Dendritic cell treated with granulocyte-macrophage colony-stimulating factor and Interleukin-4, amounts not matched to agents 40 ng/mL and 50 ng/mL, for 4 days (primary cell): ENCODE measurements around the gene BPIFB6.

ENCODE experiments used
- H3K27ac Mint-ChIP-seq: one replicate; pipeline ENCODE4 v1.8.0; 2022; ENCODE audit warnings: mild to moderate bottlenecking, mixed read lengths
- H3K27me3 Mint-ChIP-seq: one replicate; pipeline ENCODE4 v1.8.0; 2022; ENCODE audit warnings: mild to moderate bottlenecking, mixed read lengths
- H3K36me3 Mint-ChIP-seq: one replicate; pipeline ENCODE4 v1.8.0; 2022; ENCODE audit warnings: low read depth, mixed read lengths
- H3K4me1 Mint-ChIP-seq: one replicate; pipeline ENCODE4 v1.8.0; 2022; ENCODE audit warnings: low read depth, mixed read lengths
- H3K4me3 Mint-ChIP-seq: one replicate; pipeline ENCODE4 v1.8.0; 2022; ENCODE audit warnings: mild to moderate bottlenecking, moderate library complexity, mixed read lengths
- H3K9me3 Mint-ChIP-seq: one replicate; pipeline ENCODE4 v1.8.0; 2022; ENCODE audit warnings: mixed read lengths
- intact Hi-C: fragments of 100-400 bp; cut with micrococcal nuclease; formaldehyde crosslinking; loops from one replicate; pipeline ENCODE4 v1.15.0; 2022

BPIFB6 gene

DNA sequence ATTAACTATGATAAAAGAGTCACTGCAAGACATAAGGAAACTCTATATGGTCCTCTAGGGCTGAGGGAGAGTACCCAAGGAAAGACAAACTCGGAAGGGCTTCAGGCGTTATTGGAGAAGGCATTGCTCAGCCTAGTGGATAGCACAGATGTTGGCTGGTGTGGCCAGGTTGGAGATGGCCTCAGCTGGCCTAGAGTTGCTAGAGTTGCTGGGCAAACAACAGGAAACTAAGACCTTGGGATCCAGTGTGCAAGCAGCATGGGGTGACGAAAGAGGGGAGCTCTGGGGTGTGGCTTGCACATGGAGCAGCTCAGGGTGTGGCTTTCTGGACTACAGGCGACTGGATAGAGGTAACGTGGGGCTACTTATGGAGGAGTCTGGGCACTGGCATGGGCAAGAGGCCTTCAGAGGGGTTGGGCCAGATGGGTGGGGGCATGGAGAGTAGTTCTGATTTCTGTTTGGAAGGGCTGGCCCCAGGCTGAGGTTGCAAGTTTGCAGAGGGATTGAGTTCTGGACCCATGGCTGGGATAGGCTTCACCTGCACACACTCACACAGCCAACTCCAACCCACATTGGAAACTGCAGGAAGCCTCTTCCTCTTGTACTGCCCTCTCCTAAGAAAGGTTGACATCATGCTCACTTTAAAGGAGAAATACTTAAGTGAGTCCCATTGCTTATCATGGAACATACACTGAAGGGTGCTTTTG is 5.2 kb upstream of the BPIFB6 start:
- intact Hi-C loops = no loop called here
- Mint-ChIP-seq H3K27me3 (peaks cover 2% of the 10 kb centered on the region), H3K4me1 (no peaks in the 10 kb centered on the region), H3K9me3 (no peaks in the 10 kb centered on the region), H3K4me3 (no peak overlapping the region), H3K27ac (no peak overlapping the region), H3K36me3 (no peaks in the 10 kb centered on the region)

DNA sequence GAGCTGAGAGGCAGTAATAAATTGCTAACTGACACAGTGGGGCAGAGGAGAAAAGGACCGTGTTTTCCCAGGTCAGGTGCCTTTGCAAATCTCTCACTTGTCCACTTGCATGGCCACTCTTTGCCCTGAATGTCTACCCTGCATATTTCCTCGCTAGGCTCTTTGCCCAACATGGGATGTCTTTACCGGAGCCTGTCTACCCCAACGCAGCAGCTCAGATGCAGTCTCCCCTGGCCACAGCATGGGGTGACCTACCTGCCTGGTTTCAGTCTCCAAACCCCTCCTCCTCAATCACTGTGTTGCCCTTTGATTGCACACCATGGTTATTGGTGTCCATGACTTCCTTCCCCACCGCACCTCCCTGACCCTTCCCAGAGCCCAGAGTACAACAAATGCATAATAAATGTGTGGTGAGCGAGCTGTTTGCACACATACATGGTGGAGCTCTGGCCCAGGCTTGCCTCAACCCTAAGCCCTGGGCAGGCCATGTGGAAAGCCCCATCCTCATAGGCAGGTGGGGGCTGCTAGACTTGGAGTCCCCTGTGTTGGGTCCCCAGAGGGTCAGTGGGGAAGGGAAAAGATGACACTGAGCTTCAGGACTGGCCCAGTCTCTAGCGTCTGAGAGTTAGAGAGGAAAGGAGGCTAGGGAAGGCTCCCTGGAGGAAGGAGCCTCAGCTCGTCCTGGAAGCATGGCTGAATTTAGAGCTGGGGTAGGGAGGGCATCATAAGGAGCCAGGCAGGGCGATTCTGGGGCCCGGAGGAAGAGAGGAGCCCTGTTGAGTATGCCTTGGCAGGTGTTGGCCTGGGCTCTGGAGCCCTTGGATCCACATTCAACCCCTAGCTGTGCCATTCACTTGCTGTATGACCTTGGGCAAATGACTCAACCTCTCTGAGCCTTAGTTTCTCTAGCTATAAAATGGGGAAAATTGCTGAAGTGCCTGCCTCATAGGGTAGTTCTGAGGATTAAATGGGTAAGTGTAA is 4.4 kb upstream of the BPIFB6 start:
- H3K27ac Mint-ChIP-seq = no peak overlapping the region
- intact Hi-C loops = no loop called here
- H3K9me3 Mint-ChIP-seq = no peaks in the 10 kb centered on the region
- H3K4me3 Mint-ChIP-seq = no peak overlapping the region
- H3K4me1 Mint-ChIP-seq = no peaks in the 10 kb centered on the region
- peaks cover 2% of the 10 kb centered on the region for H3K27me3 Mint-ChIP-seq
- H3K36me3 Mint-ChIP-seq = no peaks in the 10 kb centered on the region

DNA sequence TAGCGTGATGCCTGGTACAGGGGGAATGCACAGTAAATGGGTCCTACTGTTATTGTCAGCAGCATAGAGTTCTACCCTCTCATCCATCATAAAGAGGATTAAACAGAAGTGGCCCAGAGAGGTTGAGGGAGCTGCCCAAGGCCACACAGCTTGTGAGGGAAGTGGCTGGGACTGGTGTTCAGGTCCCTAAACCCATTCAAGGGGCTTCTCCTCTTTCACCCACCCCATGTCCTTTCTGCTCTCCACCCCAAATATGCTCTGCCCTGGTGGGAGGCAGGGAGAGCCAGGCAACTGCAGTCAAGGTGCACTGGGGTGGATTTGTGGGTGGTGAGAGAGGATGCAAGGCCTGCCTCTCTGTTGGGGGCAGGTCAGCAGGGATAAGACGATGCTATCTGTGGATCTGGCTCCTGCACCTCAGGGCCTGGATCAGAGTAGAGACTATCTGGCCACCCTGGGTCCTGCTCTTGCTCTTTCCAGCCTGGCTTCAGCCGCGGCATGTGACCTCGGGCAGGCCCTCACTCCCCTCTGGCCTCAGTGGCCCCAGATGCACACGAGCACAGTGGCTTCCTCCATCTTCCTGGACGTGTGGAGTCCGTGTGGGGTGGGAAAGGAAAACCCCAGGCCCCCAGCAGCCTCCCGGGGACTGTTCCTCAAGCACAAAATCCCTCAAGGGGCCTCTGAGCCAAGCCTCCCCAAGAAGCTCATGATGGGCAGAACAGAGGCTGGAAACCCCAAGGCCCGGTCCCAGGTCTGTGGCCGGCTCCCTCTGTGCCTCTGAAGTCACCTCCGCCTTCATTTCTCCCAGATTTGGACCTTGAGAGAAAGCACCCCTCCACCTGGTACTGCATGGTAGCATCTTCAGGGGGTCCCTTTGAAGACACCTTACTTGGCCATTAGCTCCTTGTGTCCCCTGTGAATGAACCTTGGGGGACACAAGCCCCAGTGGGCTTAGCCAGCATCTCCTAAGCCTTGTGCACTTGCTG is 3.4 kb upstream of the BPIFB6 start:
- intact Hi-C loops = no loop called here
- Mint-ChIP-seq H3K9me3 (no peaks in the 10 kb centered on the region), H3K27ac (no peak overlapping the region)

DNA sequence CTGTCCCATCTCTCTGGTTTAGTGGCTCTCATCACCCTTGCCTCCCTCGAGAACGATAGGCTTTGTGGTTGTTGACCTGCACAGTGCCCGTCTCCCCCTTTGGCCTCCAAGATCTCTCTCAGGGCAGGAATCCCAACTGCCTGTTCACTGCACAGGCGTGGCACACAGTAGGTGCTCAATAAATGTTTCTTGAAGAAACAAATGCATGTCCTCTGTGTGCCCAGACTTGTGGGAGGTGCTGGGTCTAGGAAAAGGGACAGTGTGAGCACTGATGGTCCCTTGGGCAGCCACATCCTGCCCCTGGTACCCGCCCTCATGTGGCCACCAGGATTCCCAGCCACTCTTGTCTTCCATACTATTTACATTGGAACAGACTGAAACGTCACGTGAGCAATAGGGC is 2.6 kb upstream of the BPIFB6 start:
- Mint-ChIP-seq H3K36me3 (no peaks in the 10 kb centered on the region), H3K9me3 (no peaks in the 10 kb centered on the region), H3K27me3 (peaks cover 2% of the 10 kb centered on the region), H3K4me1 (no peaks in the 10 kb centered on the region), H3K27ac (no peak overlapping the region), H3K4me3 (no peak overlapping the region)
- intact Hi-C loops = no loop called here

More for the DNA sequence above, 3.4 kb upstream of the BPIFB6 start:
- H3K4me1 Mint-ChIP-seq = no peaks in the 10 kb centered on the region
- H3K36me3 Mint-ChIP-seq = no peaks in the 10 kb centered on the region
- H3K4me3 Mint-ChIP-seq = no peak overlapping the region
- H3K27me3 Mint-ChIP-seq = peaks cover 5% of the 10 kb centered on the region

DNA sequence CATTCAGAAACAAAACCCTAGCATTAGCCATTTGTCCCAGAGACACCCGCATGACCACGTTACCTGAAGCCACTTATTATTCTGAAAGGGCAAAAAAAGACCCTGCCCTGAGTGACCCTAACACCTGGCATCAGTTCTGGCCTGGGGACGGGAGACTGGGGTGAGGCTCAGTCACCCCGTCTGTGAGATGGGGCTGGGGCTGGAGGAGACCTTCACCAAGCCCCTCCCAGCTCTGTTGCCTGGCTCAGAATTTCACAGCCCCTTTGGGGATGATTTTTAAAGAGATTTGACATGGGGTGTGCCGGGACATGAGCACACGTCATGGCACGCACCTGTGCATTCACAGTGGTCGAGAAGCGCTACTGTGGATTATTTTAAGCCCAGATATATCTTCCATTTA is 1.4 kb upstream of the BPIFB6 start:
- Mint-ChIP-seq H3K9me3 (no peaks in the 10 kb centered on the region), H3K36me3 (no peaks in the 10 kb centered on the region), H3K4me3 (no peak overlapping the region), H3K27me3 (peaks cover 2% of the 10 kb centered on the region), H3K27ac (no peak overlapping the region), H3K4me1 (no peaks in the 10 kb centered on the region)
- intact Hi-C loops = no loop called here

DNA sequence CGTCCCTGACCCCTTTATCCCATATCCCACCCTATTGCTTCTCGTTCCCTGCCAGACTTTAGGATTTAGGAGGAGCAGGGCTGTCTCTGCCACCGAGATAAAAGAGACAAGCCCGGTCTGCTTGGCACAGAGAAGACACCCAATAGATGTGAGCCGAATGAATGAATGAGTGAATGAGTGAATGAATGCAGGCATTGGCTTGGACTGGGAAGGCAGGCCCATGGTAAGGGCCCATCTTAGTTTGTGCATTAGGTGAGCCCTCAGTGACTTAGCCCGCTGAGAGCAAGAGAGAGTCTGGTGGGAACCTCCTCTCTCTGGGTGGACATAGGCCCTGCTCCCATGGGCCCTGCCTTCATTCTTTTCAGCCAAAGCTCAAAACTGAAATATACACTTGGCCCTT is 879 bp upstream of the BPIFB6 start:
- Mint-ChIP-seq H3K4me3 (no peak overlapping the region), H3K27ac (no peak overlapping the region), H3K9me3 (no peaks in the 10 kb centered on the region), H3K4me1 (no peaks in the 10 kb centered on the region), H3K36me3 (no peaks in the 10 kb centered on the region), H3K27me3 (peaks cover 2% of the 10 kb centered on the region)
- intact Hi-C loops = no loop called here

DNA sequence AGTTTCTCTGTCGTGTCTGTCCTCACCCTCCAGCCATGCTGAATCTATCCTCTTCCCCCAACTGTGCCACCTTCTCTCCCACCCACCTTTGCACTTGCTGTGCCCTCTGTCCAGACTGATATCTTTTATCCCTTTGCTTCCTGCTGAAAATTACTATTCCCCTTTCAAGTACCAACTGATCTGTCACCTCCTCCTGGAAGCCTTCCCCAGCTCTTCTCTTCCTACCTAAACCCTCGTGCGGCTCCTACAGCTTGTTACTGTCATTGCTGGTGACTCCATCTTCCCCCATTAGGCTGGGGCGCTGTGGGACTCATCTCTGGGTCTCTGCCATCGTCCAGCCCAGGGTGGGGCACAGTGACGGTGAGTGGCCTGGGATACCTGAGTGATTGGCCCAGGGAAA is 1.1 kb downstream of the BPIFB6 start:
- Mint-ChIP-seq H3K27ac (no peak overlapping the region), H3K9me3 (no peaks in the 10 kb centered on the region)

DNA sequence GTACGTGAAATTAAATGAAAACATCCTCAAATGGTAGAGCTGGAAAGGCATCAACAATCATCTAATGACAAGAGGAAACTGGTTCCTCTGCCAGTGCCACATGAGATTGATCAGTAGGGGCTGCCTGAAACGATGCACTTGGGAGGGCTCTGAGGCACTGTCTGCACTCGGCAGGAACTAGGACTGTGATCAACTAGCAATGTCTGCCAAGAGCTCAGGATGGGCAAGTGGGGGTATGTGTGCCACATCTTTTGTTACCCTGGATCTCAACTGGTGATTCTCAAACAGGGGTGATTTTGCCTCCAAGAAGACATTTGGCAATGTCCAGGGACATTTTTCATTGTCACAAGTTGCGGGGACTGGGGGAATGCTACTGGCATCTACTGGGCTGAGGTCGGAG is 1.9 kb downstream of the BPIFB6 start:
- intact Hi-C loops = no loop called here
- Mint-ChIP-seq H3K9me3 (no peaks in the 10 kb centered on the region), H3K4me1 (no peaks in the 10 kb centered on the region), H3K36me3 (no peaks in the 10 kb centered on the region), H3K27me3 (peaks cover 2% of the 10 kb centered on the region), H3K4me3 (no peak overlapping the region), H3K27ac (no peak overlapping the region)

More for the DNA sequence above, 1.1 kb downstream of the BPIFB6 start:
- intact Hi-C loops = no loop called here
- Mint-ChIP-seq H3K36me3 (no peaks in the 10 kb centered on the region), H3K4me3 (no peak overlapping the region), H3K4me1 (no peaks in the 10 kb centered on the region), H3K27me3 (peaks cover 2% of the 10 kb centered on the region)

DNA sequence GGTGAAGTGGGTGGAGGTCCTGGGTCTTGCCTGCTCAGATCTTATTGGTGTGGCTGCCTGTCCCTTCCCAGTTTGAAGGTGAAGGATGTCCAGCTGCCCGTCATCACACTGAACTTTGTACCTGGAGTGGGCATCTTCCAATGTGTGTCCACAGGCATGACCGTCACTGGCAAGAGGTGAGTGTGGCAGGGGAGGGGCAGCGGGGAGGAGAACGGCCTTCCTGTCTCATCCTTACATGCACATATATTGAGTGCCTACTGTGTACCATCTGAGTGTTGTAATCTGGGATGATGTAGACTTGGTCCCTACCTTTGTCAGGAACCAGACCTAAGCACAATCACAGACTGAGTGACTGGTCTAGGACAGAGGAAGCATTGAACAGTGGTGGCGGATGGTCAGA is 2.7 kb downstream of the BPIFB6 start:
- Mint-ChIP-seq H3K9me3 (no peaks in the 10 kb centered on the region), H3K27me3 (peaks cover 2% of the 10 kb centered on the region), H3K4me1 (no peaks in the 10 kb centered on the region), H3K27ac (no peak overlapping the region), H3K4me3 (no peak overlapping the region), H3K36me3 (no peaks in the 10 kb centered on the region)
- intact Hi-C loops = no loop called here

DNA sequence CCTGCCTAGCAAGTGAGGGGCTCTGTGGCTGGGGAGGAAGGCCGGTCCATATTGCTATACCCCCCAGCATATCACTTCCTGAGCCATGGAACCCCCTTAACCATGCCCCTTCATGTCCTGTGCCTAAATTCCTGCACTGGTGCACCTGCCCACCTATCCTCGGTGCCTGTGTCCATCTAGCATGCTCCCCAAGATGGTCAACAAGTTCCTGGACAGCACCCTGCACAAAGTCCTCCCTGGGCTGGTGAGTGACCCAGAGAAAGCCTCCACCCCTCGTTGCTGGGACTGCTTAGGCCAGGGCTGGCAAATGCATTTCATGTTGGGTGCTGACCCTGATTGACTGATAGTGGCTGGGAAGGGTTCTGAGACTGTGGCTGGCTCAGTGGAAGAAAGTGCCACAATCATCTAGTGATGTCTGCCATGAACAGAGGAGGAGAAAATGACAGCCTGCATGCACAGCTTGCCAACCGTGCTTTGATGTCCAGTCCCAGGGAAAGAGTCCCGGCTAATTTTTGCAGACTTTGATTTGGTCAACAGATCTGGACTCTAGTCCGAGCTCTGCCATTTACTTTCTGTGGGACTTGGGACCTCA is 3.5 kb downstream of the BPIFB6 start:
- no peaks in the 10 kb centered on the region for H3K36me3 Mint-ChIP-seq

DNA sequence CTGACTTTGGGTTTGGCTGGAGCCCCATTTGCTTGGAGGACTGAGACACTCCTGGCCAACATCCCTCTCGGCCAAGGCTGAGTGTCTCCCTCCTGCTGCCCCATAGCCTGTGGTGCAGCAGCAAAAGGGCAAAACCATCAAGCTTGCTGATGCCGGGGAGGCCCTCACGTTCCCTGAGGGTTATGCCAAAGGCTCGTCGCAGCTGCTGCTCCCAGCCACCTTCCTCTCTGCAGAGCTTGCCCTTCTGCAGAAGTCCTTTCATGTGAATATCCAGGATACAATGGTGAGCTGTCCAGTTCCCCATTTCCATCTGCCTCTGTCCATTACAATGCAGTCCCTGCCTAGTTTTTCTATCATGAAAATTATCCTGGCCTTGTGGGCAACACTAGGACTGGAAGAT is 6.0 kb downstream of the BPIFB6 start:
- no peak overlapping the region for H3K27ac Mint-ChIP-seq
- H3K4me1 Mint-ChIP-seq = no peaks in the 10 kb centered on the region
- intact Hi-C loops = no loop called here
- no peaks in the 10 kb centered on the region for H3K36me3 Mint-ChIP-seq
- H3K4me3 Mint-ChIP-seq = no peak overlapping the region
- H3K27me3 Mint-ChIP-seq = peaks cover 2% of the 10 kb centered on the region
- H3K9me3 Mint-ChIP-seq = no peaks in the 10 kb centered on the region

More for the DNA sequence above, 3.5 kb downstream of the BPIFB6 start:
- intact Hi-C loops = no loop called here
- H3K9me3 Mint-ChIP-seq = no peaks in the 10 kb centered on the region
- H3K4me3 Mint-ChIP-seq = no peak overlapping the region
- H3K27ac Mint-ChIP-seq = no peak overlapping the region
- H3K4me1 Mint-ChIP-seq = no peaks in the 10 kb centered on the region
- peaks cover 2% of the 10 kb centered on the region for H3K27me3 Mint-ChIP-seq

DNA sequence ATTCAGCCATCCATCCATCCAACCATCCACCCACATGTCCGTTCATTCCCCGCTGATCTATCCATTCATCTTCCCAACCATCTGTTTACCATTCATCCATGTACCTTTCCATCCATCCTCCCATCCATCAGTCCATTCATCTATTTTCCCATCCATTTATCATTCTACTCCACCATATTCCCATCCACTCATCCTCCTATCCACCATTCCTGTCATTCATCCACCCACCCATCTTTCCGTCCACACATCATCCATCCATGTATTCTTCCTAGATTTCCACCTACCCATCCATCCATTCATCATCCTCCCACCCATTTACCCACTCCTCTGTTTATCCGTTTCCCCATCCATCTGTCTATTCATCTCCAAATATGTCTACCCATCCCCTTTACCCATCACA is 6.8 kb downstream of the BPIFB6 start:
- intact Hi-C loops = no loop called here
- Mint-ChIP-seq H3K4me3 (no peak overlapping the region), H3K4me1 (no peaks in the 10 kb centered on the region), H3K36me3 (no peaks in the 10 kb centered on the region), H3K27me3 (no peaks in the 10 kb centered on the region), H3K9me3 (no peaks in the 10 kb centered on the region), H3K27ac (no peak overlapping the region)

DNA sequence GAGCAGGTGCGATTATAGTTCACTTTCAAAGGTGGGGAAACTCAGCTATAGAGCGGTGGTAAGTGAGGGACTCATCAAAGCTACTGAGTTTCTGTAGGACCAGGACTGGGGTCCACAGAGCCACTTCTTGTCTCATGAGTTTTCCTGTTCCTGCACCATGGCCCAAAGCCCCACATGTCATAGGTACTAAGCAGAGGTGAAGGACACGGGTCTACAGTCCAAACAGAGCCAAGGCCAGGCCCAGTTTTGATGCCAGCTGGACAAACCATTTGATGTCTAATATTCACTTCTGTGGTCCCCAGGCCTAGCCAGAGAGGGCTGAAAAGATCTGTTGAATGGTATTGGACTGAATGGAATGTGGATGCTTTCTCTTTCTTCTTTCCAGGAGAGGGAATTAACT is 11.0 kb downstream of the BPIFB6 start:
- Mint-ChIP-seq H3K4me3 (no peak overlapping the region), H3K4me1 (no peaks in the 10 kb centered on the region), H3K36me3 (no peaks in the 10 kb centered on the region), H3K27me3 (no peaks in the 10 kb centered on the region), H3K27ac (no peak overlapping the region), H3K9me3 (peaks cover 28% of the 10 kb centered on the region)
- intact Hi-C loops = no loop called here
